Suprapubic skin (tissue), 4 donors: ENCODE measurements around the gene EDEM3. TPM values are rescaled to one million over a fixed set of nuclear protein-coding genes. Genes with fewer than 3 reads are reported as not detected.

Experiments used
- DNase-seq, 2 donors: peaks; one replicate each; pipeline ENCODE4 v3.0.0-alpha.2; 2019; ENCODE audit warnings: low spot score in 2 of 2
- H3K27ac ChIP-seq: fragments of 200-600 bp; sonication (generic); one replicate; pipeline ENCODE4 v1.5.1; 2019
- H3K27me3 ChIP-seq: fragments of 200-600 bp; sonication (generic); one replicate; pipeline ENCODE4 v1.5.1; 2019
- H3K36me3 ChIP-seq: fragments of 200-600 bp; sonication (generic); one replicate; pipeline ENCODE4 v1.5.1; 2019
- H3K4me1 ChIP-seq: fragments of 200-600 bp; sonication (generic); one replicate; pipeline ENCODE4 v1.5.1; 2019
- H3K4me3 ChIP-seq: fragments of 200-600 bp; sonication (generic); one replicate; pipeline ENCODE4 v1.5.1; 2019; ENCODE audit warnings: mild to moderate bottlenecking
- H3K9me3 ChIP-seq: fragments of 200-600 bp; sonication (generic); one replicate; pipeline ENCODE4 v1.5.1; 2019
- CTCF ChIP-seq, 2 donors: fragments of 200-600 bp in 1 of 2; fragments of 450-650 bp in 1 of 2; sonication (generic) in 1 of 2; IDR thresholded peaks; one replicate each; pipeline ENCODE4 v1.5.1; 2016 to 2019; ENCODE audit warnings: antibody characterized with exemption in 2 of 2, mild to moderate bottlenecking in 1 of 2, moderate library complexity in 1 of 2
- EP300 ChIP-seq: sonication (generic); formaldehyde crosslinking; IDR thresholded peaks from one replicate; pipeline ENCODE4 v1.6.1; 2017; ENCODE audit warnings: antibody characterized with exemption
- POLR2A ChIP-seq, 2 donors: fragments of 450-650 bp; IDR thresholded peaks; one replicate each; pipeline ENCODE4 v1.6.1; 2017; ENCODE audit warnings: antibody characterized with exemption in 2 of 2, mild to moderate bottlenecking in 2 of 2, moderate library complexity in 2 of 2
- POLR2AphosphoS5 ChIP-seq, 3 donors: sonication (generic); formaldehyde crosslinking; IDR thresholded peaks; one replicate each; pipeline ENCODE4 v1.6.1; 2017; ENCODE audit warnings: antibody characterized with exemption in 3 of 3
- WGBS: methylation state at CpG from one replicate; pipeline ENCODE4 v1.1.5; 2018; 5-methylcytosine and 5-hydroxymethylcytosine counted together
- total RNA-seq, 4 donors: library from RNA; depleted of rRNA; stranded (reverse); fragments of >200 nt; gene quantifications; one replicate each; pipeline ENCODE4 v1.1.0, GENCODE V29; 2016

EDEM3 gene
- total RNA-seq, 4 donors from 2014 or later, result 19.4 to 55.7 (median 28.7) TPM

- H3K27me3 ChIP-seq, result no peaks in the 10 kb centered on the region
- DNase-seq, result no peak
- no peaks in the 10 kb centered on the region for H3K36me3 ChIP-seq
- no peak overlapping the region for H3K27ac ChIP-seq
- no peaks in the 10 kb centered on the region for H3K9me3 ChIP-seq
- no peak for TF ChIP-seq POLR2AphosphoS5 (IDR thresholded peaks at IDR 0.05)
- no peak for TF ChIP-seq EP300
- TF ChIP-seq POLR2A (IDR thresholded peaks at IDR 0.05), result no peak
- TF ChIP-seq CTCF (IDR thresholded peaks at IDR 0.05), result no peak
- no peak overlapping the region for H3K4me3 ChIP-seq
- peaks cover 10% of the 10 kb centered on the region for H3K4me1 ChIP-seq
These were observed 99.5 kb downstream of the EDEM3 start for GRCh38 chr1:184655185-184655584.

- DNase-seq, result no peak
- TF ChIP-seq POLR2AphosphoS5 (IDR thresholded peaks at IDR 0.05), result no peak
- TF ChIP-seq POLR2A (IDR thresholded peaks at IDR 0.05), result no peak
- TF ChIP-seq EP300, result no peak
- TF ChIP-seq CTCF (IDR thresholded peaks at IDR 0.05), result no peak
- H3K27ac ChIP-seq, result no peak overlapping the region
- 79% methylated on average over 5 of the region's 5 CpGs for WGBS
- H3K4me3 ChIP-seq, result no peak overlapping the region
- peaks cover 21% of the 10 kb centered on the region for H3K4me1 ChIP-seq
- H3K27me3 ChIP-seq, result no peaks in the 10 kb centered on the region
- H3K36me3 ChIP-seq, result no peaks in the 10 kb centered on the region
- H3K9me3 ChIP-seq, result no peaks in the 10 kb centered on the region
These were observed 104.3 kb downstream of the EDEM3 start for GRCh38 chr1:184650177-184650866.

- Histone ChIP-seq H3K36me3 (no peaks in the 10 kb centered on the region), H3K9me3 (no peaks in the 10 kb centered on the region), H3K4me3 (no peak overlapping the region), H3K27ac (peak overlapping the region; percentile 12), H3K27me3 (no peaks in the 10 kb centered on the region), H3K4me1 (peaks cover 14% of the 10 kb centered on the region)
- WGBS, result 79% methylated on average over 7 of the region's 7 CpGs
- TF ChIP-seq POLR2A (IDR thresholded peaks at IDR 0.05) (no peak), CTCF (IDR thresholded peaks at IDR 0.05) (no peak), POLR2AphosphoS5 (IDR thresholded peaks at IDR 0.05) (no peak), EP300 (no peak)
- DNase-seq, result no peak
These were observed 105.2 kb downstream of the EDEM3 start for GRCh38 chr1:184649451-184649888.

- WGBS, result 84% methylated on average over 6 of the region's 6 CpGs
- Histone ChIP-seq H3K4me1 (peaks cover 13% of the 10 kb centered on the region), H3K27ac (peak overlapping the region; percentile 12), H3K9me3 (no peaks in the 10 kb centered on the region), H3K36me3 (no peaks in the 10 kb centered on the region), H3K27me3 (no peaks in the 10 kb centered on the region), H3K4me3 (no peak overlapping the region)
- no peak for DNase-seq
- TF ChIP-seq EP300 (no peak), POLR2AphosphoS5 (IDR thresholded peaks at IDR 0.05) (no peak), CTCF (IDR thresholded peaks at IDR 0.05) (no peak), POLR2A (IDR thresholded peaks at IDR 0.05) (no peak)
These were observed 105.8 kb downstream of the EDEM3 start for GRCh38 chr1:184648856-184649201.

- Histone ChIP-seq H3K27me3 (no peaks in the 10 kb centered on the region), H3K4me1 (peaks cover 13% of the 10 kb centered on the region), H3K4me3 (no peak overlapping the region), H3K9me3 (no peaks in the 10 kb centered on the region), H3K36me3 (no peaks in the 10 kb centered on the region), H3K27ac (no peak overlapping the region)
- DNase-seq, result no peak
- TF ChIP-seq EP300 (no peak), POLR2A (IDR thresholded peaks at IDR 0.05) (no peak), CTCF (IDR thresholded peaks at IDR 0.05) (no peak), POLR2AphosphoS5 (IDR thresholded peaks at IDR 0.05) (no peak)
- WGBS, result 89% methylated on average over 4 of the region's 4 CpGs
These were observed 106.3 kb downstream of the EDEM3 start for GRCh38 chr1:184648160-184648855.
